GM12801 (cell line): ENCODE data around the gene TNFSF18.

Source experiments
- CTCF ChIP-seq: IDR thresholded peaks from one replicate; pipeline ENCODE4 v1.5.1; 2011; ENCODE audit warnings: control low read depth; ENCODE audit not compliant: insufficient read length; ENCODE audit errors: extremely low read depth

Gene TNFSF18, protein sequence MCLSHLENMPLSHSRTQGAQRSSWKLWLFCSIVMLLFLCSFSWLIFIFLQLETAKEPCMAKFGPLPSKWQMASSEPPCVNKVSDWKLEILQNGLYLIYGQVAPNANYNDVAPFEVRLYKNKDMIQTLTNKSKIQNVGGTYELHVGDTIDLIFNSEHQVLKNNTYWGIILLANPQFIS

GRCh38 chr1:173050865-173051264, at the start of gene TNFSF18:
Gene TNFSF18 (minus strand): TSS chr1:173050941. CDS start chr1:173050896, 45 bp downstream.
- no peak for TF ChIP-seq CTCF

- no peak for TF ChIP-seq CTCF
Observed at GRCh38 chr1:173099166-173099565, 48.4 kb upstream of the TNFSF18 start.

DNA sequence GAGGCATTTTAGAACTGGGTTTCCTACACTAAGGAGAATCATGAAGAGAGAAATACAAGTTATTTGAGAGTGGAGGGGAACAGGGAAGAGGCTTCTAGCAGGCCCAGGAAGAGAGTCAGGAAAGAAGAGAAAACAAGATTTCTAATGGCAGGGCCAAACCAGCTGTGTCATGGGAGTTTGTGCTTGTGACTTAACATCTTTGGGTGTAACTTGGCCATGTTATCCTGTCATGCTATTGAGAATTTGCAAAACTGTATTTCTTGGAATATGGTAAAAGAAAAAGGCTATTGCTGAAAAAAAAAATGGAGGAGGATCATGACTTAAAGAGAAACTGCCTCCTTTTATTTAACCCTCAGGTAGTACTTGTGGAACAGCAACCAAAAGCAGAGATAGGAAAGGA, 47.4 kb upstream of the TNFSF18 start:
- TF ChIP-seq CTCF, result no peak

GRCh38 chr1:173097001-173097400, 46.3 kb upstream of the TNFSF18 start:
- no peak for TF ChIP-seq CTCF

DNA sequence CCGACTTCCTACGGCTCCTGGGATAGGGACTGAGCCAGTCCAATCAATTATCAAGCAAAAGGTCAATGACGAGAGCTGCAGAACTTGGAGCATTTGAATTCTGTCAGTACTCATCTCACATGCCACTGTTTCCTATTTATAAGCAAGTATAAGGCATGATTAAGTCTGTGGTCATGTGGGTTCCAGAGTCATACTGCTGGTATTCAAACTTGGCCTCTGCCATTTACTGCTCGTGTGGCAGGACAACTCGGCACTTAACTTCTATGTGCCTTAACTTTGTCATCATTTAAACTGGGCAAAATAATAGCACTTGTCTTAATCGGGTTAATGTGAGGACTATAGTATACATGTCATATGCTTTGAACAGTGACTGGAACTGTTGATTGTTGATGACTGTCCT, 44.9 kb upstream of the TNFSF18 start:
- TF ChIP-seq CTCF, result no peak

GRCh38 chr1:173094541-173094940, 43.8 kb upstream of the TNFSF18 start:
- no peak for TF ChIP-seq CTCF

DNA sequence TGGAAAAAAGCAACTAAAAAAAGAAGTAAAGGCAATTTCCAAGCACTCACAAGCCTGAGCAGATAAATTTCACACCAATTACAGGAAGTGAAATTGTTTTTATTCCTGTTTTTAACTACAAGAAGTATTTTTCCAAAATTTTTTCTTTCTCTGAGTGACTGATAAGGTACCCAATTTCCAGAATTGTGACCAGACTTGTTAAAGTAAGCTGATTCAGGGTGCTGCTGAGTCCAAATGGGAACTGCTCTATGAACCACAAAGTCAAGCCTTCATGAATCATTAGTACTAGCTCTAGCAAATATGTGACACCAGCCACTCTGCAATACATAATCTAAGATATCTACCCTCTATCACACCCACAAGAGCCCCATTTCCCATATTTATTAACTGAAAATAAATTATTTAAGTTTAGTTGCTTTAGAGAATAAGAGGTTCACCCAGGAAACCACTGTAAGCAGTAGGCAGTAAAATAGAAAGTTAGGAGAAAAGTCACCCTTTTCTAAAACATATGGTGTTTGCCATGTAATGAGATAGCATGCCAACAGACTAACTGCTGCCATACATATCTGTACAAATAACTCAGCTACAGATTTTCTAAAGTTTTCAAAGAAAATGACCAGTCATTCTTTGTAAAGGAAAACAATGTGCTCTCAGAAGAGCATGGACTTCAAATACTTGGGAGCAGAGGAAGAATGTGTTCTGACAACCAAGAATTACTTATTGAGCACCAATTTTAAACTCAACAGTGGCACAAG, 43.1 kb upstream of the TNFSF18 start:
- TF ChIP-seq CTCF, result no peak
